Measurements from ENCODE around the gene AHI1. TPM values are rescaled to one million over a fixed set of nuclear protein-coding genes. Genes with fewer than 3 reads are reported as not detected.
A peak's percentile ranks its signal among the peaks of the same experiment; 100 is the strongest.
"Not testable (repeated sequence)": the region's sequence is repeated elsewhere in the genome, so short reads cannot be mapped to it uniquely, and the experiment has no call there.

AHI1 gene
- total RNA-seq, 1 experiment from 2014 or later = 6.4 TPM

DNA sequence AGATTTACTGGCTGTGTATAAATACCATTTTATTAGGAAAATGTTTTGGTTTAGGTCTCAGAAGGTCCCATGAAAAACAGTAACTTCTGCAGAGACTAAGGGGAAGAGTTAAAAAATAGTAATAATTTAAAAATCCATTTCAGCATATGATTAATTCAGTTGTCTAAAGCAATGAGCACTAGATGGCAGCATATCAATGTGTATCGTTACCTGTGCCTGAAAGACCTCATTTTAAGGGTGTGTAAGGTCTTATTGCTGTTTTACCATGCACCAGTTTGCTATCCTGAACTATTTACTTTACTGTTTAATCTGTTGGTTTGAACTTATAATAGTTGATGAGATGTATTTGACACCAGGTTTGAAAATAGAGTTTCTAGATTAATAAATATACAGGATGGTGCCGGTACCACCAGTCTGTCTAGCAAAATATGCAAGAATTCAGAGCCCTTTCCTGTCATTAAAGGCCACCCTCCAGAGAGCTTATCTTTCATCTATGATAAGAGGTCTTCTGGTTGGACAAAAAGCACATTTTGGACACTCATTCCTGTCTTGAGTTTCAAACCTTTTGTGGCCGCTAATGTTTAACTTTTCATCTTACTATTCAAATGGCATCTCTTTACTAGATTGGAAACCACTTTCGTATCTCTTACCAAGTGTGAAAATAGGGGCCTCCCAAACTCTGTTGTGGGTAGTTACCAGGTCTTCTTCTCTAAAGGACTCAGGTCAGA lies 8.9 kb upstream of the AHI1 start:
- peak; percentile 45 for DNase-seq (ENCODE audit: low spot score)

DNA sequence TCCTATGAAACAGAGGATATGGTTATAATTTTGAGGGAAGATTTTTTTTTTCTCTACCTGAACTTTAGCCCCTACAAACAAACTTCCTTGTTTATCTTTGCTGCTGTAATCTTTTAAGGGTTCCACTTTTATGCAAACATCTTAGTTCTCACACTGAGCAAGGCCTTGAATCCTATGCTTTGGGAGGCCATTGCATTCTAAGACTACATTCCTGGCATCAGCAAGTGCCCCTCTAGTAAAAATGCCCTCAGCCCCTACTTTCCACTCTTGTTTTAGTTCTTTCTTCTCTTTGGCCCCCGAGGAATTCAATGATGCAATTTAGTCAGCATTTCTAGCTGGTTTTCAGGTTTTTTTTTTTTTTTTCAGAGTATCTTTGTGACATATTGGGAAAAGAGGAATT lies 8.1 kb upstream of the AHI1 start:
- DNase-seq (ENCODE audit: low spot score) = no peak

DNA sequence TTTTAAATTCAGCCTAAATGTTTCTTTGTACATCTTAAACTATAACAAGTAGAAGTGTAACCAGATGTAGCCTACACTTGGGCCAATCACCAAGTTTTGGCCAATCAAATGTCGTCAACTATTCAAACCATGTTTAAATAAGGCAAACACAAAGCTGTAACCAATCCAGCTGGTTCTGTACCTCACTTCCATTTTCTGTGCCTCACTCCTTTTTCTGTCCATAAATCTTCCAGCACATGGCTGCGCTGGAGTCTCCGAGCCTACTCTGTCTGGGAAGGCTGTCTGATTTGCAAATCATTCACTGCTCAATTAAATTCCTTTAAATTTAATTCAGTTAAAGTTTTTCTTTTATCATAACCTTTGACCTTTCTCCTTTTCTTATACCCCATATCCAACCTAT lies 7.7 kb upstream of the AHI1 start:
- DNase-seq (ENCODE audit: low spot score) = no peak

DNA sequence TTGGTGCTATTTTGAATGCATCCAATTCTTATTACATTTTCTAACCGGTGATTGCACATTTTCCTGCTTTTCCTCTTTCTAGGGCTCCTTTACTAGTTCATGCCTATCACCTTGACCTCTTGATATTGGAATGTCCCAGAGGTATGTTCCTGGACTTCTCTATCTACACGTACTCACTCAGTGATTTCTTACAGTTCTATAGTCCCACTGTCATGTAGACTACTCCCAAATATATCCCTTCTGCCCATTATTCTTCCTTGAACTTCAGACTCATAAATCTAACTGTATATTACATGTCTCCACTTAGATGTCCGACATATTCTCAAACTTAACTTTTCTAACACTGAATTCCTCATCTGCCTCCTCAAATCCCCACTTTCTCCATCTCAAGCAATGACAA lies 7.2 kb upstream of the AHI1 start:
- no peak for DNase-seq (ENCODE audit: low spot score)

DNA sequence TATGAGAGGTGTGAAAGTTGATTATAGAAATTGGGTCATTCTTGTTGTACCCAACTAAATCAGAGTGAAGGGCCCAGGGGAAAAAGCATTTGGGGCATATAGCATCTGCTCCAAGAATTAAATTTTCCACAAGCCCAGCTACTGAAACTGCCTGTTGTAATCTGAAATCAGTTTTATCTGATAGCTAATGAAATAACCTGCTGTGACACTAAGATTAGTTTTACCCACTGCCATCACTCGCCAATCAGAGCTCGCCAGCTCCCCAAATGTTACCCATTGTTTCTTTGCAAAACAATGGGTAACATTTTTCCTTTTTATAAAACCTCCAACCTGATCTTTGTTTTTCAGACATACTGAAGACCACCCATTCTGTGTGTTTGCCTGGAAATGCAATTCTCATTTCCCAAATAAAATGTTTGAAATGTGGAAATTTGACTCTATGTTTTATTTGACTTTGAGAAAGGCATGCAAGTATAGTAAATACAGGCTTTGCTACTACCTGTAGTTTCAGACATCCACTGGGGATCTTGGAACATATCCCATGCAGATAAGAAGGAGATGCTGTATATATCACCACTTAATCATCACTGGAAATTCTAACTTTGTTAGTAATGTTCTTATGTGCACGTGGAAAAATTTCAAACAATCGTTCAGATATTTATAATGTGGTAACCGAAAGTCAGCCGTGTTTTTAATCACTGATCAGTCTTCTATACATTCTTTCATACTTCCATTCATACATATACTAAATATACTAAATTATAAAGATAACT lies 6.3 kb upstream of the AHI1 start:
- no peak for DNase-seq (ENCODE audit: low spot score)

DNA sequence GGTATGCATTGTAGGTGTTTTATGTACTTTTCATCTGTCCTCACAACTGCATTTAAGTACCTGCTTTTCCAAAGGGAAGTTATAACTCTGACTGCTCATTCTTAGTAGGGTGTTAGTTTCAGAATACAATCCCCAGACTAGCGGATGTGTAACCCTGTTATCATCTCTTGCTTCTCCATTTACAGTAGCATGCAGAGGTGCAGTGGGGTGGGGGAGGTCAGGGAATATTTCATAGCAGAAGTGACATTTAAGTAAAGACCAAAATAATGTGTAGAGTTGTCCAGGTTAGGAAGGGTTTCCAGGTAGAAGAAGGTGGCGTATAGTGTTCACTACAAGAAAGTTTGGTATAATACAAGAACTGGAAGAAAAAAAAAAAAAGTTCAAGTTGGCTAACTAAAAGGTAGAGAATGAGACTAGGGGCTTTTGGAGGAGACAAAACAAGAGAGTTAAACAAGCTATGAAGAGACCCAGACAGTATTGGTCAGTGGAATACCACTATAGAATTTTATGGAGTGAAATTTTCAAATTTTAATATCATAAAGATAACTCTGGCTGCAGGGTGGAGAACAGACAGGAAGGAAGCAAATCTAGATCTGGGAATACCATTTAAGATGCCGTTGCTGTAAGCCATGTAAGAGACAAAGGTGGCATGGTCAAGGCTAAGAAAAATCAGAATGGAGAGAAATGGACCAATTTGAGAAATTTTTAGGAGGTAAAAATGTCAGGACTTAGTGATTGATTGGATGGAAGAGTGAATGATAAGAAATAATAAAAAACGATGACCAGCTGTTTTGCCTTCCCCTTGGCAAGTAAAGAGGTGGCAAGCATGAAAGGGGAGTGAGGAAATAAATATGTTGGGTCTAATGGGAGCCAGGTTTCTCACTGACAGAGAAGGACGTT lies 2.2 kb upstream of the AHI1 start:
- no peak for DNase-seq (ENCODE audit: low spot score)

DNA sequence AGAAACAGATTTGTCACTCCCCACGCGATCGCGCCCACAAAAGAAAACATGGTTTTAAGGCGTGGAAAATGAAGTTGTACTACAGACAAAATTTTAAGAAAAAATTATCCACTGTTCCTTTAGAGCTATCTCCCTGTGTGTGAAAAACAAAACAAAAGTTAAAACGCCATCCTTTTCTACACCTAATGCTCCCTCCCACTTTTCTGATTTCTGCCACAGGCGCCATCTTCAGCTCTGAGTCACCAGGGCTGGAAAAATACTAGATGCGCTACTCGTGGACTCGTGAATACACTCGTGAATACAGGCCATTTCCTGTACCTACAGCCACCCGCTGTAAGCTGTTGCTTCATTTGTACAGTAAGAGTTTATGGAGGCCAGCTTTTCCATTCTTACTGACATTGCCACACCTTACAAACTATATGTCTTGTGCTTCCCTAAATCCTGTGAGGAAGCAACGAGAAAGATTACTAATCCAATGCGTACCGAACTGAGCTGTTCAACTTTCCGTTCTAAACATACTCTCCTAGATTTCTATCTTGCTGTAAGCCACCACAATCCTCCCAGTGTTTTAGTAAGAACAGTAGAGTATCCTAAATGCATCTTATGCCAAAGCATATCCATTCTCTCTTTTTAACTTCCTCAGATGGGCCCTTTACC lies 773 bp upstream of the AHI1 start:
- DNase-seq (ENCODE audit: low spot score) = peak; percentile 76

DNA sequence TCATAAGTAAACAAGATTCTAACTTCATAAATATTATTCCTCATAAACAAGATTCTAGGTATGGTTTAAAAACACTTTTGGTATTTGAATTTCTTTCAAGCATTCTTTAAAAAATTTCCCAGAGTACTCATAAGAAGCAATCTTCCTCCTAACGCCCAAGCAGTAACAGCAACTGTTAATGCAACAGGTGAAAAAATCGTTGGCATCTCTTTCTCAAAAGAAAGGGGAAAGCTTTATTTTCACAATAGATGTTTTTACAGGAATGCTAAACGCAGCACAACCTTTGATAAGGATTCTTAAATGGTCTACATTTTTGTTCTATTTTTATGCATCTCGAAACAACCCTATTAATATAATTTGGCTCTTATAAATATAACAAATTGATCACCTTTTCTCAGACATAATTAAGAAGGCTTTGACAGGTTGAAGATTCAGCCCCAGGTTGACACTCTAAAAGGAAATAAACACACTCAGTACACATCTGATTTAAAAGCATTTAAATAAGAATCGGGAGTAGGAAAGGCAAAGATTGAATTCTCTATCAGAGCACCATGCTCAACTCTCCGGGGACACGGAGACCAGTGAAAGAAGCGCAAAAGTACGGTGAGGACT lies 634 bp downstream of the AHI1 start:
- DNase-seq (ENCODE audit: low spot score) = no peak

DNA sequence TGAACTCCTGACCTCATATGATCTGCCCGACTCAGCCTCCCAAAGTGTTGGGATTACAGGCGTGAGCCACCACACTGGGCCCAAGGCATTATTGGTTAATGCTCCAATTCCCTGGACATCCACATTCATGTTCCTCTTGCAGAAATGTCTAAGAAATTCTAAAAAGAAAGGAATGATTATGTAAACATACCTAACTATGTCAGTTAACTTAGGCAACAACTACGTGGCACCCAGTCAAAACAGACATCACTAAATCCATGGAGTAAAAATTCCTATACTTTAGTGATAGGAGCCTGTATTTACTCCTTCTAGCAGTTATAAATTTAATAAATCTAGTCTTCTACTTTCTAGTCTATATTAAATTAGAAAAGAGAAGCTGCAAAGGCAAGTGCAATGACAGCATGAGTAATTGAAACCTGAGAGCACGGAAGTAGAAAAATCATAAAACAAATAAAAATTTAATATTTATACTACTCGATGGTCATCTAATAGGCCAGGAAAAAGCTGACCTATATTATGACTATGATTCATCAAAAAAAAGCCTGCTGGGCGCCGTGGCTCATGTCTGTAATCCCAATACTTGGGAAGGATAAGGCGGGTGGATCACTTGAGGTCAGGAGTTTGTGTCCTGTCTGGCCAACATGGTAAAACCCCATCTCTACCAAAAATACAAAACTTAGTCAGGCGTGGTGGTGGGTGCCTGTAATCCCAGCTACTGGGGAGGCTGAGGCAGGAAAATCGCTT lies 4.2 kb downstream of the AHI1 start:
- no peak for DNase-seq (ENCODE audit: low spot score)

DNA sequence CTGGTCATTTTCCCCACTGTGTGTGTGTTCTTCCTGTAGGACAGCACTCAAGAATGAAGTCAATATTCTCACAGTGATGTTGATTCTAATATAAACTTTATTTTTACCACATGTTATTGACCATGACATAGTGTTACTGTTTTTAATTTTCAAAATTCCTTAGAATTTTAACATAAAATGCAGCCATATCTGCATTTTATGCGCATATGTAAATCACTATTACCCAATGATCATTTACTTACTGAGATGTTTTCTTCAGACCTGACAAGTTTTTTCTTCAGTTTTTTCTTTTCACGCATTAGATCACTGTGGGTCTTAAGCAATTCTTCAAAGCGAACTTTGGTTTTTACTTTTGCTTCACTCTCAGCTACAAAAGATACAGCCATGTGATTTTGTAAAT lies 7.2 kb downstream of the AHI1 start:
- DNase-seq (ENCODE audit: low spot score) = no peak

DNA sequence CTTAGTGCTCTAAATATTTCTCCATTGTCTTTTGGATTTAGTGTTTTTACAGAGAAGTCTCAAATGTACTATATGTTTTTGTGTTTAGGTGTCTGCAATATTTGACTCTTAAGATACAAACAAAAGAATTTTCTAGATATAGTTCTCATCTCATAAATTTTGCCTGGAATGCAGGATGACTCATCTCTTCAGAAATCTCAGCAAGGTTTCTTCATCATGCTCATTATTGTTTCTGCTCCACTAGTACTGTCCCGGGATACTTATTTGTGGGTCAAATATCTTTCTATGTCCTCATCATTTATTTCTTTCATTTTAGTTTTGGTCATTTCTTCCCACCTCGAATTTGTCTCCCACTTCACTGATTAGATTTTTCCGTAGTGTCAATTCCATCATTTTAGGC lies 9.5 kb downstream of the AHI1 start:
- no peak for DNase-seq (ENCODE audit: low spot score)

DNA sequence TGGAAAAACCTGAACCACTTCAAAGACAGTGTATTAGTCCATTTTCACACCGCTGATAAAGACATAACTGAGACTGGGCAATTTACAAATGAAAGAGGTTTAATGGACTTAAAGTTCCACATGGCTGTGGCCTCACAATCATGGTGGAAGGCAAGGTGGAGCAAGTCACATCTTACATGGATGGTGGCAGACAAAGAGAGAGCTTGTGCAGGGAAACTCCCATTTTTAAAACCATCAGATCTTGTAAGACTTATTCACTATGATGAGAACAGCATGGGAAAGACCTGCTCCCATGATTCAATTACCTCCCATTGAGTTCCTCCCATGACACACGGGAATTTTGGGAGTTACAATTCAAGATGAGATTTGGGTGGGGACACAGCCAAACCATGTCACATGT lies 13.6 kb downstream of the AHI1 start:
- DNase-seq (ENCODE audit: low spot score) = not testable (repeated sequence)

DNA sequence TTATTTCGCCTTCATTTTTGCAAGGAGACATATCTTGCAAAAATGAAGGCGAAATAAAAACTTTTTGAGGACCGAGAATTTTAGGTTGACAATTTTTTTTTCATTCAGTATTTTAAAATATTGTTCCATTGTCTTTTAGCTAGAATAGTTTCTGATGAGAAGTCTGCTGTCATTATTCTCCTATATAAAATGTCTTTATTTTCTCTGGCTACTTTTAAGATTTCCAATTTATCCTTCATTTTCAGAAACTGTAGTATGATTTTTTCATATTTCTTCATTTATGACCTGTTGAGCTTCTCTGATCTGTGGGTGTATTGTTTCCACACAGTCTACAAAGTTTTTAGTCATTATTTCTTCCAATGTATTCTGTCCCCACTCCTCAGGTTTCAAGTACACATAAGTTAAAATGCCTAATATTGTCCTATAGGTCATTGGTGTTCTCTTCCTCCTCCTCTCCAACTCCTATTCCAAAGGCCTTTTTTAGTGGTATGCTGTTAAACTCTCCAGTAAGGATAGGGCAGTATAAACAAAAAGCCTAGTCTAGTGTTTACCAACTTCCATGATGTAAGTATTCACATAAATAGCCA lies 15.7 kb downstream of the AHI1 start:
- no peak for DNase-seq (ENCODE audit: low spot score)

DNA sequence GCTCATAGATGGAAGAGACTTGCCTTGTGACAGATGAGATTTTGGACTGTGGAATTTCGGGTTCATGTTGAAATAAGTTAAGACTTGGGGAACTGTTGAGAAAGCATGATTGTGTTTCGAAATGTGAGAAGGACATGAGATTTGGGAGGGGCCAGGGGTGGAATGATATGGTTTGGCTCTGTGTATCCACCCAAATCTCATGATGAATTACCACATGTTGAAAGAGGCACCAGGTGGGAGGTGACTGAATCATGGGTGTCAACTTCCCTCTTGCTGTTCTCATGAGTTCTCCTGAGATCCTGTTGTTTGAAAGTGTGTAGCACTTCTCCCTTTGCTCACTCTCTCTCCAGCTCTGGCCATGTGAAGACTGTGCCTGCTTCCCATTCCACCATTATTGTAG lies 17.9 kb downstream of the AHI1 start:
- no peak for DNase-seq (ENCODE audit: low spot score)

DNA sequence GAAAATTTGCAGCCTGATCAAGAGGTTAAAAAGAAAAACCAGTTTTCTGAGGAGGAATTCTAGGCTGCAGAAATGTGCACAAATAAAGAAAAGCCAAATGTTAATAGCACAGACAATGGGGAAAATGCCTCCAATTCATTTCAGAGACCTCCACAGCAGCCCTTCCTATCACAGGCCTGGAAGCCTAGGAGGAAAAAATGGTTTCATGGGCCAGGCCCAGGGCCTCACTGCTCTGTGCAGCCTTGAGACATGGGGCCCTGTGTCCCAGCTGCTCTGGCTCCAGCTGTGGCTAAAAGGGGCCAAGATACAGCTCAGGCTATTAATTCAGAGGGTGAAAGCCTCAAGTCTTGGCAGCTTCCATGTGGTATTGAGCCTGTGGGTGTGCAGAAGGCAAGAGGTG lies 18.9 kb downstream of the AHI1 start:
- no peak for DNase-seq (ENCODE audit: low spot score)

DNA sequence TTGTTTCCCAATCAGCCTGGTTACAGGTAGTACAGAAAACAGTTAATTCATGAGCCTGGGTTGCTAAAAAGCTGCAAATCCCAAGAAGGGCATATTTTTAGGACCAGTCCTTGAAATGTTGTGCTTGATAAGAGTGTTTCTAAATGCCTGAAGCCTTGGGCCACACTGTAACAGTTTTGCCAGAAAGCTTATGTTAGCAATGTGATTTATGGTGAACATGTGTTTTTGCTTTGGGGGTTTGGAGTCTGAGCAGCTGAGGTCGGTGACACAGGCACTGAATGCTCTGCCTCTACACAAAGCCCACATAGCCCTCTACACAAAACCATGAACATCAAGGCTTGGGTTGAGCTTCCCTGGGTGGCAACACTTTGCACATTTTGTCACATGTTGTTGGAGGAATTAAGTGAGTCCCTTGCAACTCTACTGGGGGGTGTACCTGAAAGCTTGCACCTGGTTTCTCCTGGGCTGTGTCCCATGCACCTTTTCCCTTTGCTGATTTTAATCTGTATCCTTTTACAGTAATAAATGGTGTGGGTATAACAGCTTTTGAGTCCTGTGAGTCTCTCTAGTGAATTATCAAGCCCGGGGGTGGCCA lies 22.2 kb downstream of the AHI1 start:
- DNase-seq (ENCODE audit: low spot score) = no peak

DNA sequence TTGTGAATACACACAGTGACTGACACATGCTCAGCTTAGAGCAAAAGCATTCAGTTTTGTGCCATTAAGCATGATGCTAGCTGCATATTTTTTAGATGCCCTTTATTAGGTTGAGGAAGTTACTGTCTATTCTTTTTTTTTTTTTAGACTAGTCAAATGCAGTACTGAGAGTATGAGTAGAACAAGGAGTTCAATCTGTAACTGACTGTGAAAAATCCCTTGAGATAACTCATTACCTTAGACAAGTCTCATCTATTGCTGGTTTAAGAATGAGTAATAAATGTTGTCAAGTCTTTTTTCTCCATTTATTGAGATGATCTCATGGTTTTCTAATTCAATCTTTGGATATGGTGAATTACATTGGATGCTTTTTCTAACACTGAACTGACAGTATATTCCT lies 23.2 kb downstream of the AHI1 start:
- DNase-seq (ENCODE audit: low spot score) = no peak

DNA sequence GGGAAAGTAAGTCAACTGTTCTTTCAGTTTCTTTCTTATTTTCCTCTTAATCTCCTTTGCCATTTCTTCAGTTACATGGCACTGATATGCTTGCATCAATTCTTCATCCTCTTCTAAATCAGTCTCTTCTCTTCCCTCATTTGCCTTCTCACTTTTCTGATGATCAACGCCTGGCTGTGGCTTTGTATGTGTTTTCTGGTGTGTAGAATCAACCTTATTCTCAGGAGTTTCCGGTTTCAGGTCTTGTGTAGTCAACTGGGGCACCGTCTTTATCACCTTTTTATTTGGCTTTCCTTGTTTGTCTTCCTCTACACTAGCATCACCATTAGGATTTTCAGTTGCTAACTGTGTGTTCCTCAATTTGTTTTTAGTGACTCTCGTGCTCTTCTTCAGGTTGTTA lies 31.6 kb downstream of the AHI1 start:
- DNase-seq (ENCODE audit: low spot score) = no peak

DNA sequence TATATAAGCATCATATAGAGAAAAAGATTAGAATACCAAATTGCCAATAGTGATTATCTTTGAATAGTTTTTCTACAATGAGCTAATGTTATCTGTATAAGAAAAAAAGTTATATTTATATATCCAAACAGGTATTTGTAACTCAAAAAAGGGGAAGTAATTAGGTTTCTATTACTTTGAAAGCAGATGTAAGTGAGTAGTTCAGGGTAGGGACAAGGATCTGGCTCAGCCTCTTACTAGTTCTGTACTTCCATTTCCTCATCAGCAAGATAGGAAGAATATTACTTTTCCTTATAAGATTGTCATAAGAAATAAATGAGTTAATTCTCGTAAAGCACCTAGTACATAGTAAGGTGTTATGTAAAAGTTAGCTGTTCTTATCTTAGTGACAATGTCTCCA lies 32.2 kb downstream of the AHI1 start:
- no peak for DNase-seq (ENCODE audit: low spot score)

DNA sequence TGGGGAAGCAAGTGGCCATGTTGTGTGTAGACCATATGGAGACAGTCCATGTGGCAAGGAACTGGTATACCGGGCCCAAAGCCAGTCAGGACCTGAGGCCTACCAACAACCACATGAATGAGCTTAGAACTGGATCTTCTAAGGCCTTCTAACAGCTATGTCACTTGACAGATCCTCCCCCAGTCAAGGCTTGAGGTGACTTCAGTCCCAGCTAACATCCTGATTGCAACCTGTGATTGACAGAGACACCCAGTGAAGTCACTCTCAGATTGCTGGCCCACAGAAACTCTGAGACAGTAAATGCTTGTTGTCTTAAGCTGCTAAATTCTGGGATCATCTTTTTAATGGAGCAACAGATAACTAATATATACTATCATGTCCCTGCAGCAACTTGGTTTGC lies 32.9 kb downstream of the AHI1 start:
- DNase-seq (ENCODE audit: low spot score) = no peak
